IMR-90 (cell line): ENCODE results near the gene MED4. TPM values are rescaled to one million over a fixed set of nuclear protein-coding genes. Genes with fewer than 3 reads are reported as not detected.

Experiments used
- ATAC-seq: fragments of 200-7000 bp; cut with Tn5 transposase; 2 replicates; pipeline ENCODE4 v1.9.1; 2020; ENCODE audit warnings: low read depth, mild to moderate bottlenecking, moderate library complexity
- BruUV-seq: library from RNA; stranded (reverse); fragments of 400-500 nt; replicated peaks from 2 replicates; lab custom pipeline; 2021; lab: Mats Ljungman, UMichigan
- CTCF ChIA-PET: fragments of 300-600 bp; formaldehyde crosslinking; extraction: SDS; loops from one replicate; lab custom pipeline; 2021; ENCODE audit warnings: antibody characterized with exemption; lab: Yijun Ruan, JAX
- POLR2A ChIA-PET: fragments of 300-600 bp; sonication (Branson Sonifier 250); formaldehyde crosslinking; loops from one replicate; lab custom pipeline; 2022; ENCODE audit warnings: antibody characterized with exemption; ENCODE audit not compliant: unreplicated experiment; lab: Charles Lee
- DNase-seq: peaks from one replicate; pipeline ENCODE4 v3.0.0; 2013
- H2AFZ ChIP-seq: replicated peaks from 2 replicates; pipeline ENCODE3; 2013; ENCODE audit warnings: low read length, mild to moderate bottlenecking; ENCODE audit not compliant: poor library complexity
- H2AK5ac ChIP-seq: 2 replicates; pipeline ENCODE4 v1.6.1; 2013; ENCODE audit warnings: low read depth, low read length, inconsistent platforms
- H2AK9ac ChIP-seq: replicated peaks from 2 replicates; pipeline ENCODE3; 2013; ENCODE audit warnings: mild to moderate bottlenecking, low read depth, low read length, moderate library complexity; ENCODE audit not compliant: poor library complexity
- H2BK120ac ChIP-seq: 2 replicates; pipeline ENCODE4 v1.6.1; 2013; ENCODE audit warnings: low read depth, low read length, inconsistent platforms
- H2BK15ac ChIP-seq: 3 replicates; pipeline ENCODE4 v1.6.1; 2013; ENCODE audit warnings: low read depth, low read length, inconsistent platforms
- H2BK20ac ChIP-seq: 2 replicates; pipeline ENCODE4 v1.6.1; 2013; ENCODE audit warnings: low read depth, mild to moderate bottlenecking, inconsistent platforms, low read length, moderate library complexity
- H2BK5ac ChIP-seq: 2 replicates; pipeline ENCODE4 v1.6.1; 2013; ENCODE audit warnings: mild to moderate bottlenecking, low read depth, low read length, inconsistent platforms; ENCODE audit not compliant: poor library complexity, severe bottlenecking
- H3K14ac ChIP-seq: replicated peaks from 2 replicates; pipeline ENCODE4 v1.6.1; 2013; ENCODE audit warnings: low read depth, low read length, inconsistent platforms
- H3K18ac ChIP-seq: 2 replicates; pipeline ENCODE4 v1.6.1; 2013; ENCODE audit warnings: low read depth, low read length, control low read depth
- H3K23ac ChIP-seq: 2 replicates; pipeline ENCODE4 v1.6.1; 2013; ENCODE audit warnings: low read depth, low read length, inconsistent platforms
- H3K27ac ChIP-seq: 2 replicates; pipeline ENCODE4 v1.5.1; 2013; ENCODE audit warnings: mild to moderate bottlenecking, control low read depth, low read length; ENCODE audit not compliant: insufficient read depth
- H3K27me3 ChIP-seq: 2 replicates; pipeline ENCODE4 v1.6.1; 2013; ENCODE audit warnings: low read length; ENCODE audit not compliant: control insufficient read depth, insufficient read depth
- H3K36me3 ChIP-seq: 2 replicates; pipeline ENCODE4 v1.6.1; 2013; ENCODE audit warnings: low read length, mixed read lengths; ENCODE audit not compliant: control insufficient read depth, insufficient read depth
- H3K4ac ChIP-seq: 2 replicates; pipeline ENCODE4 v1.6.1; 2013; ENCODE audit warnings: low read depth, low read length, inconsistent platforms
- H3K4me1 ChIP-seq: 2 replicates; pipeline ENCODE4 v1.6.1; 2013; ENCODE audit warnings: low read length, mixed read lengths; ENCODE audit not compliant: control insufficient read depth, insufficient read depth
- H3K4me2 ChIP-seq: 2 replicates; pipeline ENCODE4 v1.6.1; 2013; ENCODE audit warnings: low read depth, mild to moderate bottlenecking, control low read depth, low read length, moderate library complexity
- H3K4me3 ChIP-seq: 2 replicates; pipeline ENCODE4 v1.5.1; 2013; ENCODE audit warnings: low read depth, mild to moderate bottlenecking, control low read depth, low read length, moderate library complexity; ENCODE audit not compliant: insufficient read depth
- H3K56ac ChIP-seq: 2 replicates; pipeline ENCODE4 v1.6.1; 2013; ENCODE audit warnings: low read length, inconsistent platforms; ENCODE audit not compliant: insufficient read depth; ENCODE audit errors: extremely low read depth
- H3K79me1 ChIP-seq, 2 experiments: 2 replicates each; pipeline ENCODE4 v1.6.1; 2013; ENCODE audit warnings: low read length in 2 of 2, inconsistent platforms in 1 of 2, low read depth in 1 of 2
- H3K9ac ChIP-seq: 2 replicates; pipeline ENCODE4 v1.6.1; 2013; ENCODE audit warnings: low read depth, low read length, control low read depth
- H3K9me1 ChIP-seq: 2 replicates; pipeline ENCODE4 v1.6.1; 2013; ENCODE audit warnings: low read length, inconsistent platforms; ENCODE audit not compliant: insufficient read depth
- H3K9me3 ChIP-seq: 2 replicates; pipeline ENCODE4 v1.6.1; 2013; ENCODE audit warnings: low read length; ENCODE audit not compliant: control insufficient read depth, insufficient read depth
- H4K20me1 ChIP-seq: 2 replicates; pipeline ENCODE4 v1.6.1; 2013; ENCODE audit warnings: low read length, inconsistent platforms; ENCODE audit not compliant: insufficient read depth
- H4K5ac ChIP-seq: 2 replicates; pipeline ENCODE4 v1.6.1; 2013; ENCODE audit warnings: mild to moderate bottlenecking, low read depth, low read length, control low read depth
- H4K8ac ChIP-seq, 2 experiments: 2 replicates each; pipeline ENCODE4 v1.6.1; 2013; ENCODE audit warnings: low read depth in 2 of 2, low read length in 2 of 2, control low read depth in 1 of 2, inconsistent platforms in 1 of 2
- H4K91ac ChIP-seq: 2 replicates; pipeline ENCODE4 v1.6.1; 2013; ENCODE audit warnings: low read depth, low read length, inconsistent platforms; ENCODE audit not compliant: insufficient read depth
- CEBPB ChIP-seq: IDR thresholded peaks from 2 replicates; pipeline ENCODE4 v1.6.1; 2012; ENCODE audit warnings: low read depth, low read length, improper control_type of control experiment
- CHD1 ChIP-seq: IDR thresholded peaks from 2 replicates; pipeline ENCODE4 v1.6.1; 2012; ENCODE audit warnings: low read depth, low read length, improper control_type of control experiment
- CTCF ChIP-seq: conservative IDR thresholded peaks from 2 replicates; pipeline ENCODE4 v1.5.1; 2012; ENCODE audit warnings: mild to moderate bottlenecking, low read depth, low read length, improper control_type of control experiment
- NFE2L2 ChIP-seq: fragments of 150-350 bp; IDR thresholded peaks from 2 replicates; pipeline ENCODE4 v1.6.1; 2016; ENCODE audit warnings: low read depth, mild to moderate bottlenecking, low read length
- POLR2A ChIP-seq: IDR thresholded peaks from 2 replicates; pipeline ENCODE4 v1.6.1; 2012; ENCODE audit warnings: mild to moderate bottlenecking, low read depth, low read length
- RAD21 ChIP-seq: IDR thresholded peaks from 2 replicates; pipeline ENCODE4 v1.6.1; 2012; ENCODE audit warnings: low read length, improper control_type of control experiment
- RFX5 ChIP-seq: IDR thresholded peaks from 2 replicates; pipeline ENCODE4 v1.8.0; 2012; ENCODE audit warnings: low read depth, mild to moderate bottlenecking, low read length, moderate library complexity
- SMC3 ChIP-seq: fragments of 150-350 bp; IDR thresholded peaks from 2 replicates; pipeline ENCODE4 v1.6.1; 2016; ENCODE audit warnings: low read depth, mild to moderate bottlenecking, antibody characterized with exemption, low read length, moderate library complexity
- WGBS, 2 experiments: methylation state at CpG; one replicate each; pipeline versions ENCODE4 v1.1.5 to v1.1.7; 2013; ENCODE audit warnings: missing lambda C conversion rate in 2 of 2; ENCODE audit not compliant: insufficient read length in 1 of 2; ENCODE audit errors: extremely low coverage in 2 of 2; 5-methylcytosine and 5-hydroxymethylcytosine counted together
- dilution Hi-C: fragments of 300-500 bp; cut with HindIII; formaldehyde crosslinking; loops from one replicate; pipeline ENCODE4 v1.14.3; 2018; ENCODE audit warnings: low sequenced_read_pairs; ENCODE audit not compliant: unreplicated experiment
- in situ Hi-C: fragments of 300-500 bp; cut with MboI; formaldehyde crosslinking; loops from 3 replicates; pipeline ENCODE4 v1.14.3; 2019; ENCODE audit warnings: low sequenced_read_pairs, inconsistent platforms, mixed read lengths
- intact Hi-C: fragments of 100-400 bp; cut with micrococcal nuclease; formaldehyde crosslinking; loops from 2 replicates; pipeline ENCODE4 v1.10.0; 2022
- polyA plus RNA-seq, 3 experiments: library from polyadenylated mRNA; depleted of rRNA; stranded (reverse); fragments of >200 nt; gene quantifications; 2 replicates each; pipeline ENCODE4 v1.2.3, GENCODE V29; 2012; ENCODE audit warnings: low replicate concordance in 1 of 3
- total RNA-seq: library from RNA; depleted of rRNA; stranded (reverse); fragments of >200 nt; gene quantifications from 2 replicates; pipeline ENCODE4 v1.2.3, GENCODE V29; 2012

Gene MED4
- total and polyA plus RNA-seq, 2 of the 4 experiments (the other 2 are of a cell fraction): 25.3 to 40.5 TPM

GRCh38 chr13:48126944-48127830 is 32.3 kb upstream of the MED4 start:
- dilution Hi-C loops: no loop called here

More at GRCh38 chr13:48126944-48127830, 32.3 kb upstream of the MED4 start:
- no peaks in the 10 kb centered on the region for H3K9me1 ChIP-seq
- no peak overlapping the region for H3K4ac ChIP-seq
- TF ChIP-seq SMC3 (peak; percentile 77), RAD21 (peak; percentile 60), POLR2A (no peak), CTCF (peak; percentile 73), CHD1 (no peak), RFX5 (no peak), NFE2L2 (no peak), CEBPB (0 out of 2 replicates have a peak, but pooled peaks have one; percentile 1)
- H3K36me3 ChIP-seq: no peaks in the 10 kb centered on the region
- H2AFZ ChIP-seq: no peak overlapping the region
- H4K20me1 ChIP-seq: no peaks in the 10 kb centered on the region
- 0 out of 2 replicates have a peak overlapping the region, but pooled peaks have one; percentile 63 for H4K5ac ChIP-seq
- H3K27me3 ChIP-seq: peaks cover 2% of the 10 kb centered on the region; the same call in 1 of the 2 replicates
- DNase-seq (peak; percentile 60), ATAC-seq (peak; percentile 77)
- H3K4me2 ChIP-seq: no peak overlapping the region; the same call in 1 of the 2 replicates
- H3K79me1 ChIP-seq: no peaks in the 10 kb centered on the region
- no peak overlapping the region for H2BK5ac ChIP-seq
- no peak overlapping the region for H2BK20ac ChIP-seq
- no peak overlapping the region for H2AK5ac ChIP-seq
- H4K91ac ChIP-seq: no peak overlapping the region
- no peak overlapping the region for H2BK120ac ChIP-seq
- CTCF ChIA-PET: interaction anchor here (0.7 to 2.0 kb wide), 4 partner anchors 10 to 642 kb away, joined by 3 to 4 read pairs (median 4); no protein-coding TSS in a partner anchor
- in situ Hi-C loops (loop anchor here (5.0 kb wide), 1 partner anchor 450 kb away; no protein-coding TSS in a partner anchor), intact Hi-C loops (loop anchor here (1.0 to 5.0 kb wide), 4 partner anchors 105 to 642 kb away; partner anchors contain the start of genes ITM2B and RB1)
- no peak overlapping the region for H3K18ac ChIP-seq
- H3K9me3 ChIP-seq: no peaks in the 10 kb centered on the region
- no TSS peak for BruUV-seq
- H2AK9ac ChIP-seq: no peak overlapping the region
- no peak overlapping the region for H2BK15ac ChIP-seq
- POLR2A ChIA-PET: no interaction called here
- 0 out of 4 replicates have a peak overlapping the region, but pooled peaks of 1 of the 2 experiments have one; percentile 14 for H4K8ac ChIP-seq
- H3K27ac ChIP-seq: no peak overlapping the region
- no peak overlapping the region; the same call in 1 of the 2 replicates for H3K9ac ChIP-seq
- H3K56ac ChIP-seq: no peak overlapping the region
- no peak overlapping the region for H3K23ac ChIP-seq
- no CpG with 5 or more reads among the region's 5 CpGs for WGBS, 2 experiments
- H3K4me3 ChIP-seq: no peak overlapping the region
- peaks cover 2% of the 10 kb centered on the region; the same call in 1 of the 2 replicates for H3K4me1 ChIP-seq
- H3K14ac ChIP-seq: no peak overlapping the region
